HFFc6 (cell line): ENCODE results near the gene EFEMP2. TPM values are rescaled to one million over a fixed set of nuclear protein-coding genes. Genes with fewer than 3 reads are reported as not detected.

Experiments used
- DNase-seq: peaks from one replicate; pipeline ENCODE4 v3.0.0-alpha.2; 2018
- H3K27ac Mint-ChIP-seq: 2 replicates; pipeline ENCODE4 v1.8.0; 2020; ENCODE audit warnings: mild to moderate bottlenecking, mixed read lengths
- H3K27me3 Mint-ChIP-seq: 2 replicates; pipeline ENCODE4 v1.8.0; 2021; ENCODE audit warnings: mild to moderate bottlenecking, moderate library complexity, mixed read lengths; ENCODE audit not compliant: insufficient read depth
- H3K36me3 Mint-ChIP-seq: 2 replicates; pipeline ENCODE4 v1.8.0; 2021; ENCODE audit warnings: low read depth, mixed read lengths
- H3K4me1 Mint-ChIP-seq: 2 replicates; pipeline ENCODE4 v1.8.0; 2020; ENCODE audit warnings: low read depth, mixed read lengths
- H3K4me3 Mint-ChIP-seq: 2 replicates; pipeline ENCODE4 v1.8.0; 2020; ENCODE audit warnings: mild to moderate bottlenecking, moderate library complexity, mixed read lengths
- H3K9me3 Mint-ChIP-seq: 2 replicates; pipeline ENCODE4 v1.8.0; 2020; ENCODE audit warnings: mild to moderate bottlenecking, mixed read lengths
- total RNA-seq, 6 experiments: library from RNA; stranded (reverse); fragmentation: NEBNext Ultra II Directional; extraction: Animal tissue kit (Norgen Biotek cat#: 25700); gene quantifications; 2 replicates in 1 of 6; 3 replicates in 5 of 6; pipeline ENCODE4 v1.2.3, GENCODE V29; 2021
- TF ChIP-seq, protein P1 (sequence below): fragments of 200-600 bp; sonication (generic); IDR thresholded peaks from 2 replicates; pipeline ENCODE4 v1.5.0; 2021; ENCODE audit warnings: antibody characterized with exemption, mild to moderate bottlenecking

EFEMP2 gene
- total RNA-seq, 6 experiments from 2014 or later, result 318 to 359 (median 329) TPM

DNA sequence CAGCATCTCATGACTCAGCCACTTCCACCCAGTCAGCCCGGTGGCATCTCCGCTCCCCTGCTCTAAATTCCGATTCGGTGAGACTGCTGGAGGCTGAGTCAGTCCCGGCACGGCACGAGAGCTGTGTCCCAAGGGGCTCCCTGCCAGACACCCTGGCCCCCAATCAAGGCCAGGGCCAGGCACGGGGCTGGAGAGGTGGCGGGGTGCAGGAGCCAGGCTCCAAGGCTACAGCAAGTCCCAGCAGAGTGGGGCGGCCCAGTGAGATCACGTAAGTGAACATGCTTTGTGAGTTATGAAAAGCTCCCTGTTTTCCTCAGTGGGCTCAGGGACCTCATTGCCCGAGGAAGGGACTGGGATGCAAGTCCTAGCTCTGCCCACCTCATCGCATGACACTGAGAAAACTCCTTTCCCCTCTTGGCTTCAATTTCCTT is 43.2 kb upstream of the EFEMP2 start:
- peaks cover 28% of the 10 kb centered on the region for H3K36me3 Mint-ChIP-seq
- DNase-seq, result peak; percentile 99
- peaks cover 61% of the 10 kb centered on the region for H3K4me1 Mint-ChIP-seq
- TF ChIP-seq, protein P1, sequence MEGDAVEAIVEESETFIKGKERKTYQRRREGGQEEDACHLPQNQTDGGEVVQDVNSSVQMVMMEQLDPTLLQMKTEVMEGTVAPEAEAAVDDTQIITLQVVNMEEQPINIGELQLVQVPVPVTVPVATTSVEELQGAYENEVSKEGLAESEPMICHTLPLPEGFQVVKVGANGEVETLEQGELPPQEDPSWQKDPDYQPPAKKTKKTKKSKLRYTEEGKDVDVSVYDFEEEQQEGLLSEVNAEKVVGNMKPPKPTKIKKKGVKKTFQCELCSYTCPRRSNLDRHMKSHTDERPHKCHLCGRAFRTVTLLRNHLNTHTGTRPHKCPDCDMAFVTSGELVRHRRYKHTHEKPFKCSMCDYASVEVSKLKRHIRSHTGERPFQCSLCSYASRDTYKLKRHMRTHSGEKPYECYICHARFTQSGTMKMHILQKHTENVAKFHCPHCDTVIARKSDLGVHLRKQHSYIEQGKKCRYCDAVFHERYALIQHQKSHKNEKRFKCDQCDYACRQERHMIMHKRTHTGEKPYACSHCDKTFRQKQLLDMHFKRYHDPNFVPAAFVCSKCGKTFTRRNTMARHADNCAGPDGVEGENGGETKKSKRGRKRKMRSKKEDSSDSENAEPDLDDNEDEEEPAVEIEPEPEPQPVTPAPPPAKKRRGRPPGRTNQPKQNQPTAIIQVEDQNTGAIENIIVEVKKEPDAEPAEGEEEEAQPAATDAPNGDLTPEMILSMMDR, result no peak
- H3K27ac Mint-ChIP-seq, result peak overlapping the region; percentile 99
- H3K9me3 Mint-ChIP-seq, result no peaks in the 10 kb centered on the region
- peaks cover 2% of the 10 kb centered on the region; the same call in 1 of the 2 replicates for H3K27me3 Mint-ChIP-seq
- peak overlapping the region; percentile 94 for H3K4me3 Mint-ChIP-seq

DNA sequence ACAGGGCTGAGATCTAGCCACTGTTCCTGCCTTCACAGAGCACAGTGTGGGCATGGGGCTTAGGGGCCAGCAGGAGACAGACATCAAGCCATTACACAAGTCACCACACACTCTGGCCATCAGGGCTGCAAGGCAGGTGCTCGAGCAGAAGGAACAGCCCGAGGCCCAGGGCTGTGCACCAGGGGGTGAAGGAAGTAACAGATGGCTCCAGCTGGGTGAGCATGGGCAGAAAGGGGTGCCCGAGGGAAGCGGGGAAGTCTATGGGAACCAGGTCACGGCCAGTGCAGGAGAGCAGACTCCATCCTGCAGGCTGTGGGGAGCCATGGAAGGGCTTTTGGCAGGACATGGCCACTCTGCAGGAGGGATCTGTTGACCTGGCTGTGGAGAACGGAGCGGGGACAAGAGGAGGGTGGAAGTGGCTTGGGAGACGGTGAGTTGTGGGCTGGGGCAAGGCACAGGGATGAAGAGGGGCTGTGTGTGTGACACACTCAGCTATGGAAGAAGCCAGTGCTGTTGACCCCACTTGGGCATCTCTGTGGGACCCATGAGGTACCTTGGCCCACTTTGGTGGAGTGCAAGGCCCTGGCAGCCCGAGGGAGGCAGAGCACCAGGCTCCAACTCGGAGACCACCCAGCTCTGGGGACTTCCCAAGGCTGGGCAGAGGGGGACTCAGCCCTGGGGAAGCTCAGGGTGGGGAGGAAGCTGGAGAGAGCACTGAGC is 42.7 kb upstream of the EFEMP2 start:
- no peak for DNase-seq
- TF ChIP-seq, protein P1, result no peak
- Mint-ChIP-seq H3K27me3 (peaks cover 2% of the 10 kb centered on the region; the same call in 1 of the 2 replicates), H3K27ac (peak overlapping the region; percentile 99), H3K36me3 (peaks cover 23% of the 10 kb centered on the region), H3K4me1 (peaks cover 62% of the 10 kb centered on the region), H3K4me3 (peak overlapping the region; percentile 94), H3K9me3 (no peaks in the 10 kb centered on the region)

DNA sequence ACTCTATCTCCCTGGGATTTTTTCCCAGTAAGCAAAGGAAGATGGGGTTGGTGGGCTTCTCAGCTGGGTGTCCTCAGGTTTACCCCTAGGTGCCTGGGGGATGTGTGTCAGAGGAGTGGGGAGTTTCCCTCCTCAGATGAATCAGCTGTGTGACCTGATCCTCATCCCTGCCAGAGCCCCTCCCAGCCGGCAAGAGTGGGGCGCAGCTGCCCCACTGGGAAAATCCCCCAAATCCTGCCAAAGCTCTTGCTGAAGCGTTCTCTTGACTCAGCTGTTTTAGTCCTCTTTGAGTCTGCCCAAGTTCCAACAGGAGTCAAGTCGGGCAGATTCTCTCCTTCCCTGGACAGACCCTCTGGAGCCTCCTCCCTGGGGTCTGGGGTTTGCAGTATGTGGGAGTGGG is 40.2 kb upstream of the EFEMP2 start:
- Mint-ChIP-seq H3K36me3 (peaks cover 11% of the 10 kb centered on the region), H3K27ac (peak overlapping the region; percentile 99), H3K4me3 (peak overlapping the region; percentile 63), H3K4me1 (peaks cover 75% of the 10 kb centered on the region), H3K9me3 (no peaks in the 10 kb centered on the region), H3K27me3 (peaks cover 1% of the 10 kb centered on the region)
- TF ChIP-seq, protein P1, result no peak
- DNase-seq, result peak; percentile 69

DNA sequence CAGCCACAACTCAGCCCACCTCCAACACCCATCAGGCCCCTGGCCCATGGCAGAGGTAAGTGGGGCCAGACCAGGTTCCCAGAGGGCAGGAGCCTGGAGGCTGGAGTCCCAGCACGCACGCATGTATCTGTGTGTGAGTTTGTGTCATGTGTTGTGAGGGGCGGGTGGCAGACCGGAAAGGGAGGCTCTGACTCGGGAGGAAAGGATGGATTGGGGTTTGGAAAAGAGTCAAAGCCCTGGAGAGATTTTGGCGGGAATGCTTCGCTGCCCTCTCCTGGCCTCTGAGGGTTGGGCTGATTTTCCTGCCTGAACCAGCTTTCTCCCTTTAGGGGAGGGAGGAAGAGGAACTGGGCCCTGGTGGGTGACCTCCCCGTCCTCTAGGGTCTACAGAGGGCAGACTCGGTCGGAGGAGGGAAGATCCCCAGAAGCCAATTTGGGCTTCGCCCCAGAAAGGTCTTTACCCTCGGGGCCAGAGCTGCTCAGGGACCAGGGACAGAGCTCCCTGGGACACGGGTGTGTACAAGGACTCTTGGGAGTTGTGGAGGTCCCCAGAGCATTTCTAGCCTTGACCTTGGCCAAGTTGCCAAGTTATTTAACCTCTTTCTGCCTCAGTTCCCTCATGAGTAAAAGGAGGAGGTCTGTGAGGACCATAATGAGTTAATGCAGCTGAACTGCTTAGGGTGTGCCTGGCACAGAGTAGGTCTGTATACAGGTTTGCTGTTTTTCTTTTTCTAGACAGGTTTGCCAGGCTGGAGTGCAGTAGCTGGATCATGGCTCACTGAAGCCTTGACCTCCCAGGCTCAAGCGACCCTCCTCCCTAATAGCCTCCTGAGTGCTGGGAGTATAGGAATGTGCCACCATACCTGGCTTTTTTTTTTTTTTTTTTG is 39.3 kb upstream of the EFEMP2 start:
- Mint-ChIP-seq H3K27ac (peak overlapping the region; percentile 99), H3K27me3 (peaks cover 1% of the 10 kb centered on the region), H3K9me3 (no peaks in the 10 kb centered on the region), H3K36me3 (peaks cover 6% of the 10 kb centered on the region), H3K4me1 (peaks cover 80% of the 10 kb centered on the region), H3K4me3 (peak overlapping the region; percentile 62)
- TF ChIP-seq, protein P1, result peak; percentile 46; the same call in 1 of the 2 replicates
- peak; percentile 85 for DNase-seq

DNA sequence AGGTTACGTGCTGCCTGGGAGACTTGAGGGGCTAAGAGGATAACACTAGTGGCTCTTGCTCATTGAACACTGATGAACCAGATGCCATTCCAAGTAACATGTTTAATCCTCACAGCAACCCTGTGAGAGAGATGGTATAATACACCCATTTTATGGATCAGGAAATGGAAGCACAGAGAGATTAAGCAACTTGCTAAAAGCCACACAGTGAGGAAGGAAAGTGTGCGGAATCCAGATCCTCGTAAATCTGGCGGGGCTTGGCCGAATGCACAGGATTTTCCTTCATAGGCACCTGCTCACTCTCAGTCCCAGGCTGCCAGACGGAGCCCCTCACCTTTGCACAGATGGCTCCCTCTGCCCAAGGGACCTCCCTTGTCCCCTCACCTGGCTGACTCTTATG is 35.3 kb upstream of the EFEMP2 start:
- H3K9me3 Mint-ChIP-seq, result no peaks in the 10 kb centered on the region
- DNase-seq, result no peak
- TF ChIP-seq, protein P1, result no peak
- H3K27ac Mint-ChIP-seq, result no peak overlapping the region
- no peaks in the 10 kb centered on the region for H3K36me3 Mint-ChIP-seq
- no peak overlapping the region for H3K4me3 Mint-ChIP-seq
- peaks cover 1% of the 10 kb centered on the region for H3K27me3 Mint-ChIP-seq
- peaks cover 69% of the 10 kb centered on the region for H3K4me1 Mint-ChIP-seq
